DOHH2 (cell line): ENCODE measurements around the gene SNX30.

Source experiments
- EZH2phosphoT487 ChIP-seq: fragments of 200-600 bp; sonication (generic); IDR thresholded peaks from 2 replicates; pipeline ENCODE4 v1.6.1; 2017; ENCODE audit warnings: borderline replicate concordance, mild to moderate bottlenecking, antibody characterized with exemption, low read length, moderate library complexity, mixed read lengths
- TF ChIP-seq, protein P1 (sequence below): fragments of 200-600 bp; sonication (generic); IDR thresholded peaks from one replicate; pipeline ENCODE4 v1.5.1; 2014; ENCODE audit warnings: antibody characterized with exemption, mild to moderate bottlenecking, low read depth, low read length; ENCODE audit not compliant: poor library complexity, severe bottlenecking

- TF ChIP-seq, protein P1, sequence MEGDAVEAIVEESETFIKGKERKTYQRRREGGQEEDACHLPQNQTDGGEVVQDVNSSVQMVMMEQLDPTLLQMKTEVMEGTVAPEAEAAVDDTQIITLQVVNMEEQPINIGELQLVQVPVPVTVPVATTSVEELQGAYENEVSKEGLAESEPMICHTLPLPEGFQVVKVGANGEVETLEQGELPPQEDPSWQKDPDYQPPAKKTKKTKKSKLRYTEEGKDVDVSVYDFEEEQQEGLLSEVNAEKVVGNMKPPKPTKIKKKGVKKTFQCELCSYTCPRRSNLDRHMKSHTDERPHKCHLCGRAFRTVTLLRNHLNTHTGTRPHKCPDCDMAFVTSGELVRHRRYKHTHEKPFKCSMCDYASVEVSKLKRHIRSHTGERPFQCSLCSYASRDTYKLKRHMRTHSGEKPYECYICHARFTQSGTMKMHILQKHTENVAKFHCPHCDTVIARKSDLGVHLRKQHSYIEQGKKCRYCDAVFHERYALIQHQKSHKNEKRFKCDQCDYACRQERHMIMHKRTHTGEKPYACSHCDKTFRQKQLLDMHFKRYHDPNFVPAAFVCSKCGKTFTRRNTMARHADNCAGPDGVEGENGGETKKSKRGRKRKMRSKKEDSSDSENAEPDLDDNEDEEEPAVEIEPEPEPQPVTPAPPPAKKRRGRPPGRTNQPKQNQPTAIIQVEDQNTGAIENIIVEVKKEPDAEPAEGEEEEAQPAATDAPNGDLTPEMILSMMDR: no peak
- no peak for TF ChIP-seq EZH2phosphoT487
Observed at GRCh38 chr9:112864403-112864802, 113.8 kb downstream of the SNX30 start.
